ENCODE results near the gene ERICH4. TPM values are rescaled to one million over a fixed set of nuclear protein-coding genes. Genes with fewer than 3 reads are reported as not detected.

The ERICH4 gene
- total RNA-seq, 4 donors from 2014 or later, result not detected

- no peak overlapping the region for H3K4me3 ChIP-seq
- TF ChIP-seq POLR2AphosphoS5 (IDR thresholded peaks at IDR 0.05), result no peak
- TF ChIP-seq EP300 (IDR thresholded peaks at IDR 0.05), result no peak
- TF ChIP-seq CTCF (IDR thresholded peaks at IDR 0.05), result no peak
- TF ChIP-seq POLR2A (IDR thresholded peaks at IDR 0.05), result no peak
- no peaks in the 10 kb centered on the region for H3K9me3 ChIP-seq
- 67 to 97% methylated on average over 1 to 7 of the region's 28 CpGs for WGBS, 2 donors (ENCODE audit: low coverage in 1 of 2)
- peak overlapping the region in 1 of 4 donors; percentile 85 for H3K27ac ChIP-seq
- peaks cover 0 to 65% of the 10 kb centered on the region in 2 donors for H3K36me3 ChIP-seq
- peaks cover 0 to 40% (median 20%) of the 10 kb centered on the region in 3 donors for H3K4me1 ChIP-seq
- ATAC-seq, result no peak
- H3K27me3 ChIP-seq, result no peaks in the 10 kb centered on the region
These were observed 17.5 kb upstream of the ERICH4 start for GRCh38 chr19:41425174-41426115.

- Histone ChIP-seq H3K36me3 (peaks cover 0 to 65% of the 10 kb centered on the region in 2 donors), H3K9me3 (no peaks in the 10 kb centered on the region), H3K4me1 (peaks cover 0 to 40% (median 20%) of the 10 kb centered on the region in 3 donors), H3K27ac (peak overlapping the region in 3 of 4 donors; percentile 85 to 88 (median 85)), H3K27me3 (no peaks in the 10 kb centered on the region), H3K4me3 (peak overlapping the region; percentile 37 to 57)
- no peak for ATAC-seq
- WGBS, 2 donors (ENCODE audit: low coverage in 1 of 2), result 0% methylated on average over 1 of the region's 36 CpGs; no CpG with 5 or more reads in 1 of the 2 donors
- TF ChIP-seq CTCF (IDR thresholded peaks at IDR 0.05), result no peak
- TF ChIP-seq POLR2AphosphoS5 (IDR thresholded peaks at IDR 0.05), result no peak
- TF ChIP-seq POLR2A (IDR thresholded peaks at IDR 0.05), result no peak
- TF ChIP-seq EP300 (IDR thresholded peaks at IDR 0.05), result no peak
These were observed 16.7 kb upstream of the ERICH4 start for GRCh38 chr19:41426116-41426841.

GRCh38 chr19:41426952-41427646 lies 15.9 kb upstream of the ERICH4 start, which contains the start of gene B3GNT8:
Gene B3GNT8 (minus strand): TSS chr19:41427374. CDS start chr19:41426778, 596 bp downstream.
- ATAC-seq, result peak; percentile 94
- peak within 1 kb of the TSS; percentile 44 to 88 (median 85) for H3K27ac ChIP-seq
- H3K9me3 ChIP-seq, result no peaks in the 10 kb centered on the region
- peaks cover 0 to 65% of the 10 kb centered on the region in 2 donors for H3K36me3 ChIP-seq
- no peak for TF ChIP-seq EP300 (IDR thresholded peaks at IDR 0.05)
- TF ChIP-seq POLR2A (IDR thresholded peaks at IDR 0.05), result peak in 1 of 2 donors; percentile 27
- peak; percentile 59 for TF ChIP-seq POLR2AphosphoS5 (IDR thresholded peaks at IDR 0.05)
- no peak for TF ChIP-seq CTCF (IDR thresholded peaks at IDR 0.05)
- peaks cover 0 to 40% (median 20%) of the 10 kb centered on the region in 3 donors for H3K4me1 ChIP-seq
- no peaks in the 10 kb centered on the region for H3K27me3 ChIP-seq
- WGBS, 2 donors (ENCODE audit: low coverage in 1 of 2), result 9% methylated on average over 6 of the region's 19 CpGs; no CpG with 5 or more reads in 1 of the 2 donors
- H3K4me3 ChIP-seq, result peak within 1 kb of the TSS; percentile 37 to 57

GRCh38 chr19:41427647-41428480 lies 15.1 kb upstream of the ERICH4 start:
- peak overlapping the region; percentile 19 to 88 (median 85) for H3K27ac ChIP-seq
- 3% methylated on average over 16 to 19 of the region's 23 CpGs for WGBS, 2 donors (ENCODE audit: low coverage in 1 of 2)
- H3K4me3 ChIP-seq, result peak overlapping the region; percentile 37 to 57
- H3K36me3 ChIP-seq, result peaks cover 0 to 65% of the 10 kb centered on the region in 2 donors
- H3K27me3 ChIP-seq, result no peaks in the 10 kb centered on the region
- no peaks in the 10 kb centered on the region for H3K9me3 ChIP-seq
- peak; percentile 63 for ATAC-seq
- peaks cover 0 to 40% (median 20%) of the 10 kb centered on the region in 3 donors for H3K4me1 ChIP-seq
- peak in 1 of 4 experiments; percentile 14 for TF ChIP-seq CTCF (IDR thresholded peaks at IDR 0.05)
- TF ChIP-seq POLR2A (IDR thresholded peaks at IDR 0.05), result no peak
- TF ChIP-seq EP300 (IDR thresholded peaks at IDR 0.05), result no peak

All from gastroesophageal sphincter (tissue), 4 donors.